ENCODE data around the gene ASAH2. TPM values are rescaled to one million over a fixed set of nuclear protein-coding genes. Genes with fewer than 3 reads are reported as not detected.

The ASAH2 gene
- total RNA-seq, 4 donors from 2014 or later = 2.4 to 6.1 (median 4.6) TPM

- TF ChIP-seq POLR2AphosphoS5 (IDR thresholded peaks at IDR 0.05) (no peak), POLR2A (IDR thresholded peaks at IDR 0.05) (no peak), EP300 (IDR thresholded peaks at IDR 0.05) (no peak)
- TF ChIP-seq, protein P1, sequence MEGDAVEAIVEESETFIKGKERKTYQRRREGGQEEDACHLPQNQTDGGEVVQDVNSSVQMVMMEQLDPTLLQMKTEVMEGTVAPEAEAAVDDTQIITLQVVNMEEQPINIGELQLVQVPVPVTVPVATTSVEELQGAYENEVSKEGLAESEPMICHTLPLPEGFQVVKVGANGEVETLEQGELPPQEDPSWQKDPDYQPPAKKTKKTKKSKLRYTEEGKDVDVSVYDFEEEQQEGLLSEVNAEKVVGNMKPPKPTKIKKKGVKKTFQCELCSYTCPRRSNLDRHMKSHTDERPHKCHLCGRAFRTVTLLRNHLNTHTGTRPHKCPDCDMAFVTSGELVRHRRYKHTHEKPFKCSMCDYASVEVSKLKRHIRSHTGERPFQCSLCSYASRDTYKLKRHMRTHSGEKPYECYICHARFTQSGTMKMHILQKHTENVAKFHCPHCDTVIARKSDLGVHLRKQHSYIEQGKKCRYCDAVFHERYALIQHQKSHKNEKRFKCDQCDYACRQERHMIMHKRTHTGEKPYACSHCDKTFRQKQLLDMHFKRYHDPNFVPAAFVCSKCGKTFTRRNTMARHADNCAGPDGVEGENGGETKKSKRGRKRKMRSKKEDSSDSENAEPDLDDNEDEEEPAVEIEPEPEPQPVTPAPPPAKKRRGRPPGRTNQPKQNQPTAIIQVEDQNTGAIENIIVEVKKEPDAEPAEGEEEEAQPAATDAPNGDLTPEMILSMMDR (IDR thresholded peaks at IDR 0.05) = no peak
- H3K27me3 ChIP-seq = no peaks in the 10 kb centered on the region
Measured at GRCh38 chr10:50210876-50211275, 40.4 kb downstream of the ASAH2 start.

More at GRCh38 chr10:50210876-50211275, 40.4 kb downstream of the ASAH2 start:
- H3K27ac ChIP-seq = no peak overlapping the region
- H3K9me3 ChIP-seq = no peaks in the 10 kb centered on the region
- no peak overlapping the region for H3K4me3 ChIP-seq
- no peaks in the 10 kb centered on the region for H3K36me3 ChIP-seq
- no peaks in the 10 kb centered on the region for H3K4me1 ChIP-seq
- DNase-seq (ENCODE audit: low spot score in 2 of 2) = no peak

Other genes with a start within 250 kb of the ASAH2 start
- 10 to 100 TPM; 29.7 to 68.0 (median 33.9) TPM for gene WASHC2A, start 183.6 kb downstream of the ASAH2 start, total RNA-seq

Data from suprapubic skin (tissue), 4 donors.